Sigmoid colon (tissue), 7 donors: ENCODE results near the gene FAM3C. TPM values are rescaled to one million over a fixed set of nuclear protein-coding genes. Genes with fewer than 3 reads are reported as not detected.

Experiments
- DNase-seq: peaks from one replicate; pipeline ENCODE4 v3.0.0-alpha.2; 2019
- H3K27ac ChIP-seq, 4 donors: fragments of 200-600 bp; sonication (generic); one replicate each; pipeline ENCODE4 v1.5.1; 2016 to 2019; ENCODE audit warnings: mild to moderate bottlenecking in 1 of 4
- H3K27me3 ChIP-seq, 3 donors: fragments of 200-600 bp; sonication (generic); one replicate each; pipeline ENCODE4 v1.5.1; 2019; ENCODE audit warnings: mild to moderate bottlenecking in 1 of 3
- H3K36me3 ChIP-seq, 4 donors: fragments of 200-600 bp; sonication (generic); one replicate each; pipeline ENCODE4 v1.5.1; 2016 to 2019
- H3K4me1 ChIP-seq, 4 donors: fragments of 200-600 bp; sonication (generic); one replicate each; pipeline ENCODE4 v1.5.1; 2017 to 2019
- H3K4me3 ChIP-seq, 4 donors: fragments of 200-600 bp; sonication (generic); one replicate each; pipeline ENCODE4 v1.5.1; 2017 to 2019; ENCODE audit warnings: mild to moderate bottlenecking in 2 of 4, moderate library complexity in 1 of 4
- H3K9me3 ChIP-seq, 4 donors: fragments of 200-600 bp in 3 of 4; sonication (generic) in 3 of 4; one replicate each; pipeline versions ENCODE4 v1.5.1 to v1.6.1; 2013 to 2019
- EP300 ChIP-seq, 4 donors: sonication (generic); formaldehyde crosslinking; IDR thresholded peaks; one replicate each; pipeline ENCODE4 v1.6.1; 2017; ENCODE audit warnings: antibody characterized with exemption in 4 of 4
- POLR2A ChIP-seq, 2 donors: fragments of 450-650 bp; IDR thresholded peaks; one replicate each; pipeline ENCODE4 v1.6.1; 2016; ENCODE audit warnings: antibody characterized with exemption in 2 of 2, mild to moderate bottlenecking in 2 of 2, moderate library complexity in 2 of 2
- POLR2AphosphoS5 ChIP-seq, 4 donors: sonication (generic); formaldehyde crosslinking; IDR thresholded peaks; one replicate each; pipeline ENCODE4 v1.6.1; 2017; ENCODE audit warnings: antibody characterized with exemption in 4 of 4
- WGBS, 2 donors: extraction: QIAGEN DNeasy Blood & Tissue Kit; methylation state at CpG; one replicate each; pipeline ENCODE4 v1.1.7; 2013; 5-methylcytosine and 5-hydroxymethylcytosine counted together
- intact Hi-C: fragments of 100-400 bp; cut with DNase I; formaldehyde crosslinking; loops from one replicate; pipeline ENCODE4 v1.15.1; 2023
- polyA plus RNA-seq, 3 donors: library from polyadenylated mRNA; stranded (reverse); fragments of 200-250 nt; gene quantifications; one replicate each; pipeline ENCODE4 v1.2.3, GENCODE V29; 2013
- total RNA-seq, 4 donors: library from RNA; depleted of rRNA; stranded (reverse); fragments of >200 nt; gene quantifications; one replicate each; pipeline ENCODE4 v1.1.0, GENCODE V29; 2016
- TF ChIP-seq, protein P1 (sequence below), 4 experiments: fragments of 450-650 bp in 3 of 4; fragments of 200-600 bp in 1 of 4; IDR thresholded peaks; one replicate each; pipeline ENCODE4 v1.5.1; 2016 to 2019; ENCODE audit warnings: antibody characterized with exemption in 4 of 4, mild to moderate bottlenecking in 3 of 4, moderate library complexity in 2 of 4
- donor health status: healthy with polysubstance abuse.
- donor health status: Bipolar disorder and iron deficiency.
- donor health status: healthy.

FAM3C gene
- total and polyA plus RNA-seq, 7 donors, result 9.0 to 58.9 (median 35.2) TPM

DNA sequence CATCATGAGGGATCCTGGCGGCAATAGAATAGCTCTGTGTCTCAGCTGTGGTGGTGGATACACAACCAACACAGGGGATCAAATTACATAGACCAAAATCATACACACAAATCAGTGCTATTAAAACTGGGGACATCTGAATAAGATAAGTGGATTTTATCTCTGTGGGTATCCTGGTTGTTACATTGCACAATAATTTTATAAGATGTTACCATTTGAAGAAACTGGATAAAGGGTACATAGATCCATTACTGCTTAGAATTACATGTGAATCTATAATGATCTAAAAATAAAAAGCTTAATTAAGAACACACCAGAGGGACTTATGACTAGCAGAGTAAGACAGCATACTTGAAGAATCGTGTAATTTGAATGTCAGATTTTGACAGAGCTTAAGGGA, 8.2 kb upstream of the FAM3C start:
- no peak for DNase-seq
- 93% methylated on average over 2 of the region's 2 CpGs for WGBS, 2 donors
- Histone ChIP-seq H3K27ac (no peak overlapping the region), H3K36me3 (no peaks in the 10 kb centered on the region), H3K4me1 (no peaks in the 10 kb centered on the region), H3K9me3 (no peaks in the 10 kb centered on the region), H3K27me3 (no peaks in the 10 kb centered on the region), H3K4me3 (no peak overlapping the region)
- intact Hi-C loops, result no loop called here
- TF ChIP-seq POLR2AphosphoS5 (IDR thresholded peaks at IDR 0.05), result no peak
- no peak for TF ChIP-seq POLR2A (IDR thresholded peaks at IDR 0.05)
- no peak for TF ChIP-seq EP300 (IDR thresholded peaks at IDR 0.05)
- TF ChIP-seq, protein P1, sequence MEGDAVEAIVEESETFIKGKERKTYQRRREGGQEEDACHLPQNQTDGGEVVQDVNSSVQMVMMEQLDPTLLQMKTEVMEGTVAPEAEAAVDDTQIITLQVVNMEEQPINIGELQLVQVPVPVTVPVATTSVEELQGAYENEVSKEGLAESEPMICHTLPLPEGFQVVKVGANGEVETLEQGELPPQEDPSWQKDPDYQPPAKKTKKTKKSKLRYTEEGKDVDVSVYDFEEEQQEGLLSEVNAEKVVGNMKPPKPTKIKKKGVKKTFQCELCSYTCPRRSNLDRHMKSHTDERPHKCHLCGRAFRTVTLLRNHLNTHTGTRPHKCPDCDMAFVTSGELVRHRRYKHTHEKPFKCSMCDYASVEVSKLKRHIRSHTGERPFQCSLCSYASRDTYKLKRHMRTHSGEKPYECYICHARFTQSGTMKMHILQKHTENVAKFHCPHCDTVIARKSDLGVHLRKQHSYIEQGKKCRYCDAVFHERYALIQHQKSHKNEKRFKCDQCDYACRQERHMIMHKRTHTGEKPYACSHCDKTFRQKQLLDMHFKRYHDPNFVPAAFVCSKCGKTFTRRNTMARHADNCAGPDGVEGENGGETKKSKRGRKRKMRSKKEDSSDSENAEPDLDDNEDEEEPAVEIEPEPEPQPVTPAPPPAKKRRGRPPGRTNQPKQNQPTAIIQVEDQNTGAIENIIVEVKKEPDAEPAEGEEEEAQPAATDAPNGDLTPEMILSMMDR (IDR thresholded peaks at IDR 0.05), result no peak

DNA sequence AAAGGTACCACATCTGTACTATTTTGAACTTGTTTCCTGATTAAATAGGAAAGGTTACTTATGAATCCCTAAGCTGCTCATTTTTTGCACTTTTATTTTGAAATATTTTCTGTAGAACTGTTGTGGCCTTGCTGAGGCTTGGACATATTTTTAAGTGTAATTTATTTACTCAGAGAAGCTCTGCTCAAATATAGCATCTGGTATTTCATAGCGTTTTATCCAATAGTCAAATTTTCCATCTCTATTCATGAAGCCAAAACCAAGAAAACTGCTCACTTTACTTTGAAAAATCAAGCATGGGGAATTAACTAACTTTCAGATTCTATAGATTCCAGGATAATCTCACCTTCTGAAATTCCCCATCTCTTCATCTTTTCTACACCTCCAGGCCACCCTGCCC, 6.6 kb upstream of the FAM3C start:
- H3K4me3 ChIP-seq, result no peak overlapping the region
- intact Hi-C loops, result no loop called here
- no peak for DNase-seq
- H3K27ac ChIP-seq, result no peak overlapping the region
- WGBS, 2 donors, result 63 to 67% methylated on average over 1 of the region's 1 CpG
- TF ChIP-seq POLR2A (IDR thresholded peaks at IDR 0.05) (no peak), POLR2AphosphoS5 (IDR thresholded peaks at IDR 0.05) (no peak), EP300 (IDR thresholded peaks at IDR 0.05) (no peak)
- TF ChIP-seq, protein P1 (IDR thresholded peaks at IDR 0.05), result no peak
- H3K27me3 ChIP-seq, result no peaks in the 10 kb centered on the region
- no peaks in the 10 kb centered on the region for H3K36me3 ChIP-seq
- H3K9me3 ChIP-seq, result no peaks in the 10 kb centered on the region
- no peaks in the 10 kb centered on the region for H3K4me1 ChIP-seq

DNA sequence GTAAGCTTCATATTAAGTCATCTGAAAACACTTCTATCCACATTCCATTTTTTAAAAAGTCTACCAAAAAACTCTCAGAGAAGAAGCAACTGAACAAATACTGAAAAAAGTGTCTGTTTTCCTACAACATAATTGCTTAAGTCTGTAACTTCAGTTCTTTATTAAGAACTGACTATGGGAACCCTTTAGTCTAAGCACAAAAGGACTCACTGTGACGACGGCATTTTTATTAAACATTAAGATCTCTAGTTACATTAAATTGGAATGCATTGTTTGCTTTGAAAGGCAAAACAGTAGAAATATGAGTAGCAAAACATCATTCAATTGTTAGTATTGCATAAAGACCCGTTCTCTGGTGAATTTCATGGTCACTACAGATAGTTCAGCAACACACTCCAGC, 5.8 kb upstream of the FAM3C start:
- no peaks in the 10 kb centered on the region for H3K27me3 ChIP-seq
- no peak overlapping the region for H3K4me3 ChIP-seq
- DNase-seq, result no peak
- peaks cover 0 to 3% (median under 1%) of the 10 kb centered on the region in 4 donors for H3K4me1 ChIP-seq
- no peaks in the 10 kb centered on the region for H3K9me3 ChIP-seq
- TF ChIP-seq, protein P1 (IDR thresholded peaks at IDR 0.05), result no peak
- TF ChIP-seq POLR2A (IDR thresholded peaks at IDR 0.05) (no peak), POLR2AphosphoS5 (IDR thresholded peaks at IDR 0.05) (no peak), EP300 (IDR thresholded peaks at IDR 0.05) (no peak)
- no peaks in the 10 kb centered on the region for H3K36me3 ChIP-seq
- no peak overlapping the region for H3K27ac ChIP-seq
- intact Hi-C loops, result no loop called here
- 82 to 90% methylated on average over 3 of the region's 3 CpGs for WGBS, 2 donors

DNA sequence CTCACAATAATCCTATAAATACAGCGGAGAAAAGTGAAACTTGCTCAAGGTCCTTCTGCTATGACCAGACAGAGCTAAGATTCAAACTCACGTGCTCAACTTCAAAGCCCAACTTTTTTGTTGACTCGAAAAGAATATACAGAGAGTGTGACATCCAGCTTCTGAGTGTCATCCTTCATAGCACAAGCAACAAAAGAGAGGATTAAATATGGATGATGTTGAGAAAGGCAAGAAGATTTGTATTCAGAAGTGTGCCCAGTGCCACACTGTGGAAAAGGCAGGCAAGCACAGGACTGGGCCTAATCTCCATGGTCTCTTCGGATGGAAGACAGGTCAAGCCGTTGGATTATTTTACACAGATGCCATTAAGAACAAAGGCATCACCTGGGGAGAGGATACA, 2.1 kb upstream of the FAM3C start:
- WGBS, 2 donors, result 26 to 69% methylated on average over 5 of the region's 5 CpGs
- DNase-seq, result no peak
- TF ChIP-seq, protein P1 (IDR thresholded peaks at IDR 0.05), result no peak
- no peak for TF ChIP-seq POLR2A (IDR thresholded peaks at IDR 0.05)
- TF ChIP-seq POLR2AphosphoS5 (IDR thresholded peaks at IDR 0.05), result no peak
- no peak for TF ChIP-seq EP300 (IDR thresholded peaks at IDR 0.05)
- no peaks in the 10 kb centered on the region for H3K27me3 ChIP-seq
- no peaks in the 10 kb centered on the region for H3K36me3 ChIP-seq
- peaks cover 0 to 24% (median 14%) of the 10 kb centered on the region in 4 donors for H3K4me1 ChIP-seq
- H3K4me3 ChIP-seq, result no peak overlapping the region
- intact Hi-C loops, result loop anchor here (10.0 kb wide), 1 partner anchor 147 kb away; no protein-coding TSS in a partner anchor
- H3K27ac ChIP-seq, result no peak overlapping the region
- H3K9me3 ChIP-seq, result no peaks in the 10 kb centered on the region

DNA sequence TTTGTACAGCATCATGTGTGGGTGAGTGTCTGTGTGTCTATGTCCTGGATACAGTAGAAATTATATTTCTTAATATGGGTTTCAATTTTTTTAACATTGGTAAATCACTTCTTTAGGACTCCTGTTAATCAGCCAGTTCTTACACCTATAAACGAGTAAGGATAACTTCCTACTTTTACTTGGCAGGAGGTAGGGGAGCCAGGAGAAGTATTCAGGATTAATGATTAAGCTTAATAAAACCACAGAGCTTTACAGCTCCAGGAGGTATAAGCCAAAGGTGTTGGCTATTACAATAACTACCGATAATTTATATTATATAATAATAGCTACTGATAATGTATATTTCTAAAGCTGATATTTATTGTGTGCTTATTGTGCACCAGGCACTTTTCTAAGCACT, 1.7 kb upstream of the FAM3C start:
- Histone ChIP-seq H3K27ac (no peak overlapping the region), H3K27me3 (no peaks in the 10 kb centered on the region)
- 19 to 72% methylated on average over 2 of the region's 2 CpGs for WGBS, 2 donors

More for the DNA sequence above, 1.7 kb upstream of the FAM3C start:
- no peak overlapping the region for H3K4me3 ChIP-seq
- no peaks in the 10 kb centered on the region for H3K36me3 ChIP-seq
- no peak for TF ChIP-seq POLR2AphosphoS5 (IDR thresholded peaks at IDR 0.05)
- no peaks in the 10 kb centered on the region for H3K9me3 ChIP-seq
- peaks cover 0 to 24% (median 14%) of the 10 kb centered on the region in 4 donors for H3K4me1 ChIP-seq
- no peak for DNase-seq
- intact Hi-C loops, result loop anchor here (10.0 kb wide), 1 partner anchor 147 kb away; no protein-coding TSS in a partner anchor
